Measurements from ENCODE around the gene RERE. TPM values are rescaled to one million over a fixed set of nuclear protein-coding genes. Genes with fewer than 3 reads are reported as not detected.

Gene RERE
- total RNA-seq, 1 experiment from 2014 or later: 73.4 TPM

DNA sequence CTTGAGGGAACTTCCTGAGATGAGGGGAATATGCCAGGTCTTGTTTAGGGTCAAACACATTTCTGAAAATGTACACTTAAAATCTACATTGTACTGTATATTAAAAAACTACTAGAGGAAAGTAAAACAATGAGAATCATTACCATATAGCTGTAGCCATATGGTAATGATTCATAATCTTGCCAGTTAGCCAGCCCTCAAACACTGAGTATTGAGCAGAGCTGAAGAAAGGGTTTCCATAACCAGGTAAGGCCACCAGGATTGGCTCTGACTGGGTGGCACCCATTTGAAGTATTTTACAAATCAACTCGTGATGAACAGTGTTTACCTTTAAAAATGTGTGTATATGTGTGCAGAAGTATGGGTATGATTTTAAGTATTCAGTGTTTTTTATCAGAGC is 272.8 kb downstream of the RERE start:
- Histone ChIP-seq H3K79me2 (ENCODE audit: low read depth) (no peaks in the 10 kb centered on the region), H3K9me2 (ENCODE audit: insufficient read depth) (no peaks in the 10 kb centered on the region), H3K27me3 (ENCODE audit: insufficient read depth, low read depth) (no peaks in the 10 kb centered on the region), H3K36me3 (ENCODE audit: low read depth) (no peaks in the 10 kb centered on the region), H3K4me3 (no peak overlapping the region), H3F3A (ENCODE audit: insufficient read depth, low read depth) (no peaks in the 10 kb centered on the region), H3K9me3 (ENCODE audit: insufficient read depth, low read depth) (no peaks in the 10 kb centered on the region), H3K27ac (no peak overlapping the region), H4K20me1 (ENCODE audit: insufficient read depth) (no peaks in the 10 kb centered on the region), H3K4me1 (replicated peaks; ENCODE audit: insufficient read depth) (no peaks in the 10 kb centered on the region), H2AFZ (no peak overlapping the region), H3K4me2 (no peak overlapping the region)
- ChIA-PET CTCF (no interaction called here), POLR2A (ENCODE audit: unreplicated experiment) (no interaction called here)
- no peak for DNase-seq
- TF ChIP-seq, protein P1, sequence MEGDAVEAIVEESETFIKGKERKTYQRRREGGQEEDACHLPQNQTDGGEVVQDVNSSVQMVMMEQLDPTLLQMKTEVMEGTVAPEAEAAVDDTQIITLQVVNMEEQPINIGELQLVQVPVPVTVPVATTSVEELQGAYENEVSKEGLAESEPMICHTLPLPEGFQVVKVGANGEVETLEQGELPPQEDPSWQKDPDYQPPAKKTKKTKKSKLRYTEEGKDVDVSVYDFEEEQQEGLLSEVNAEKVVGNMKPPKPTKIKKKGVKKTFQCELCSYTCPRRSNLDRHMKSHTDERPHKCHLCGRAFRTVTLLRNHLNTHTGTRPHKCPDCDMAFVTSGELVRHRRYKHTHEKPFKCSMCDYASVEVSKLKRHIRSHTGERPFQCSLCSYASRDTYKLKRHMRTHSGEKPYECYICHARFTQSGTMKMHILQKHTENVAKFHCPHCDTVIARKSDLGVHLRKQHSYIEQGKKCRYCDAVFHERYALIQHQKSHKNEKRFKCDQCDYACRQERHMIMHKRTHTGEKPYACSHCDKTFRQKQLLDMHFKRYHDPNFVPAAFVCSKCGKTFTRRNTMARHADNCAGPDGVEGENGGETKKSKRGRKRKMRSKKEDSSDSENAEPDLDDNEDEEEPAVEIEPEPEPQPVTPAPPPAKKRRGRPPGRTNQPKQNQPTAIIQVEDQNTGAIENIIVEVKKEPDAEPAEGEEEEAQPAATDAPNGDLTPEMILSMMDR (conservative IDR thresholded peaks at IDR 0.05): no peak
- no peak for TF ChIP-seq EZH2 (IDR thresholded peaks at IDR 0.05; ENCODE audit: low read depth)
- BruUV-seq (replicated peaks): no TSS peak
- intact Hi-C loops (cut with micrococcal nuclease; ENCODE audit: unreplicated experiment): no loop called here

DNA sequence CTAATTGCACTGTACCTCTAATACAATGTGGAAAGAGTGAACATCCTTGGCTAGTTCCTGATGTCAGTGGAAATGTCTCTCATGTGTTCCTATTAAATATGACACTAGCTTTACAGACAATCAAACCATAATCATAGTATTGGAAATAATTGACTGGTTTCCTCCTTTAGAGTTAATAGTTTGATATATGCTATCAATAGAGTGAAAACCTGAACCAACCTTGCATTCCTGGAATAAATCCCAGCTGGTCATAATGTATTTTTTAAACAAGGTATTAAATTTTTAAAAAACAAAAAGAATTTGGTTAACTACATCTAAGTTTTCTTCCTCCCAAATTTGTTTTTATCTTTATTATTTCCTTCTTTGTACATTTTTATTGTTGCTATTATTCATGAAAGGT is 273.5 kb downstream of the RERE start:
- Histone ChIP-seq H3K4me1 (replicated peaks; ENCODE audit: insufficient read depth) (no peaks in the 10 kb centered on the region), H3K27ac (no peak overlapping the region), H3K27me3 (ENCODE audit: insufficient read depth, low read depth) (no peaks in the 10 kb centered on the region), H3K79me2 (ENCODE audit: low read depth) (no peaks in the 10 kb centered on the region), H3K9me3 (ENCODE audit: insufficient read depth, low read depth) (no peaks in the 10 kb centered on the region), H3K4me3 (no peak overlapping the region), H4K20me1 (ENCODE audit: insufficient read depth) (no peaks in the 10 kb centered on the region), H3K4me2 (no peak overlapping the region), H3F3A (ENCODE audit: insufficient read depth, low read depth) (no peaks in the 10 kb centered on the region), H2AFZ (no peak overlapping the region), H3K9me2 (ENCODE audit: insufficient read depth) (no peaks in the 10 kb centered on the region), H3K36me3 (ENCODE audit: low read depth) (no peaks in the 10 kb centered on the region)
- no peak for DNase-seq
- CTCF ChIA-PET: no interaction called here
- POLR2A ChIA-PET (ENCODE audit: unreplicated experiment): no interaction called here
- intact Hi-C loops (cut with micrococcal nuclease; ENCODE audit: unreplicated experiment): no loop called here
- no TSS peak for BruUV-seq (replicated peaks)
- TF ChIP-seq, protein P1 (conservative IDR thresholded peaks at IDR 0.05): no peak
- TF ChIP-seq EZH2 (IDR thresholded peaks at IDR 0.05; ENCODE audit: low read depth): no peak

DNA sequence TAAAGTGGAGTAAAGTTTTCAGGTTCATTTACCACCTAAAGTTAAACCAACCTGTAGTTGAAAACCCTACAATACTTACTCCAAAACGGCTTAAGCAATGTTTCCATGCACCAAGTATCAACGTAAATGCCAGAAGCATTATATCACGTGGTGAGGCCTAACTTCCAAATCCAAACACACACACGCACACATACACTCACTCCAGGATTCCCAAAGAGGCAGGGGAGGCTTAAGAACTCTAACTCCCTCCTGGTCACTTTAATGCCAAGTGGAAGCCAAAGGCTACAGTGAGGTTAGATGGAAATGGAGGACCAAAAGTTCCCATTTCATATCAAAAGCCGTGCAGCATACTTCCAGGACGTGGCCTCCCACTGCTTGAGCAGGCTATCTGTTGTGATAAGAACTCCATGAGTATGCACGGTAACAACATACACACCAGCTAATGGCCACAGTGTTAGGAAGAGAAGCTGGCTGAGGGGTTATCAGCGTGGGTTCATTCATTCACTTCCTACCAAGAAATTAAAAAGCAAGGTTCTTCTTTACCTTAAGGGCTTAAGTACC is 275.4 kb downstream of the RERE start:
- H3K4me2 ChIP-seq: no peak overlapping the region
- TF ChIP-seq EZH2 (IDR thresholded peaks at IDR 0.05; ENCODE audit: low read depth): no peak
- H3K79me2 ChIP-seq (ENCODE audit: low read depth): no peaks in the 10 kb centered on the region
- ChIA-PET CTCF (interaction anchor here (0.6 kb wide), 1 partner anchor 509 kb away, joined by 5 read pairs; no protein-coding TSS in a partner anchor), POLR2A (ENCODE audit: unreplicated experiment) (no interaction called here)
- H3K27me3 ChIP-seq (ENCODE audit: insufficient read depth, low read depth): no peaks in the 10 kb centered on the region
- H4K20me1 ChIP-seq (ENCODE audit: insufficient read depth): no peaks in the 10 kb centered on the region
- H3K36me3 ChIP-seq (ENCODE audit: low read depth): no peaks in the 10 kb centered on the region
- H2AFZ ChIP-seq: no peak overlapping the region
- no peaks in the 10 kb centered on the region for H3F3A ChIP-seq (ENCODE audit: insufficient read depth, low read depth)
- H3K9me3 ChIP-seq (ENCODE audit: insufficient read depth, low read depth): no peaks in the 10 kb centered on the region
- intact Hi-C loops (cut with micrococcal nuclease; ENCODE audit: unreplicated experiment): no loop called here
- no peak overlapping the region for H3K27ac ChIP-seq
- no peaks in the 10 kb centered on the region for H3K9me2 ChIP-seq (ENCODE audit: insufficient read depth)
- no peaks in the 10 kb centered on the region for H3K4me1 ChIP-seq (replicated peaks; ENCODE audit: insufficient read depth)
- no TSS peak for BruUV-seq (replicated peaks)
- no peak for DNase-seq
- H3K4me3 ChIP-seq: no peak overlapping the region

DNA sequence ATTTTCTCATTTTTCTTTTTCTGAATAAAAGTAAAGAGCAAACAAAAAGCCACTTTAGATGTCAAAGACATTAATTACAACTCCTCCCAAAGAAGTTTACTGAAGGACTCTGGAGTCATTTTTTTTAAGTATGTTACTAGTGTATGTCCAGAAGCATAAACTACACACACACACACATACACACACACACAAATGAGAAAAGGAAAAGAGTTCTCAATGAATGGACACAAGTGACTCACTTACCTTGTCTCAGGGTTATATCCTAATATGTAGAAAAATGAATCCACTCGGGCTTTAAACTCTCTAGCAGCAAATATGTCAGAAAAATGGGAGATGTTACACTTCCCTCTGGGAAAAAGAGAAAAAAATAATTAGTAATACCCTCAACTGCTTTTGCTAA is 276.5 kb downstream of the RERE start:
- intact Hi-C loops (cut with micrococcal nuclease; ENCODE audit: unreplicated experiment): no loop called here
- no TSS peak for BruUV-seq (replicated peaks)
- Histone ChIP-seq H3F3A (ENCODE audit: insufficient read depth, low read depth) (no peaks in the 10 kb centered on the region), H3K27me3 (ENCODE audit: insufficient read depth, low read depth) (no peaks in the 10 kb centered on the region), H3K4me2 (no peak overlapping the region), H3K79me2 (ENCODE audit: low read depth) (no peaks in the 10 kb centered on the region), H3K27ac (no peak overlapping the region), H3K9me3 (ENCODE audit: insufficient read depth, low read depth) (no peaks in the 10 kb centered on the region), H3K36me3 (ENCODE audit: low read depth) (no peaks in the 10 kb centered on the region), H2AFZ (no peak overlapping the region), H3K4me3 (no peak overlapping the region), H4K20me1 (ENCODE audit: insufficient read depth) (no peaks in the 10 kb centered on the region), H3K9me2 (ENCODE audit: insufficient read depth) (no peaks in the 10 kb centered on the region), H3K4me1 (replicated peaks; ENCODE audit: insufficient read depth) (no peaks in the 10 kb centered on the region)
- POLR2A ChIA-PET (ENCODE audit: unreplicated experiment): no interaction called here
- no peak for TF ChIP-seq EZH2 (IDR thresholded peaks at IDR 0.05; ENCODE audit: low read depth)
- TF ChIP-seq, protein P1 (conservative IDR thresholded peaks at IDR 0.05): no peak
- CTCF ChIA-PET: no interaction called here
- DNase-seq: no peak

All from PC-9 (cell line).